GM21528 (cell line): ENCODE results near the gene ADAM15.

Experiments
- ATAC-seq: cut with Tn5 transposase; IDR thresholded peaks from one replicate; pipeline ENCODE4 v1.9.1; 2021; ENCODE audit warnings: mild to moderate bottlenecking, moderate library complexity; ENCODE audit not compliant: unreplicated experiment, low FRiP score

ADAM15 gene

DNA sequence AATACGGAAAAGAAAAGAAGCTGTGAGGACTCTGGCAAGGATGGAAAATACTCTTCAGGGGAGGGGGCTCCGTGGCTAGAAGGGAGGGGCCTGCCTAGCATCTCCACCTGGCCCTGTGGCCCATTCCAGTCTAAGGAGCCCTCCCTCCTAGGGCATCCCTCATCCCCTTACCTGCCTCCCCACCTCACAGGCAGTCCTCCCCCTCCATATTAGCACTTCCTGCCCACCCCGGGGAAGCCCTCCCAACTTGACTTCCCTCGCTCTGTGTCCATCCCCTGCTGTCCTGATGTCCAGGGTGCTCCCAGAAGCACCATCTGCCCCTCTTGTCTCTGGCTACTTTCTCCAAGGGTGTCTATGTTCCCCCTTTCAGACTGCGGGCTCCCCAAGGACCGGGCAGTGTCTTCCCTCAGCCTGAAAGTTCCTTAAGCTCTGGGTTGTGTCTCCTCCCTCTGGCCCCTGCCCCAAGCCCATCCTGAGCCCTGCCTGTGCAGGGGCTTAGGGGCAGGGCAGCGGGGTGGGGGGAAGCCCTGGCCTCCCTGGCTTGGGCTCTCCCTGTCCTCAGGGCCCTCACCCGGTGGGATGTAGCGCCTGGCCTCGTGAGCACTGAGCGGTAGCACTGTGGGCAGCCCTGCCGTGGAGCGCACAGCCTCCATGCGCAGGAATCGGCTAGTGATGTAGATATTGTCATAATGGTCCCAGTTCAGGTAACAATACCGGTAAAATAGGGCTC is 21.4 kb upstream of the ADAM15 start:
- ATAC-seq: no peak

GRCh38 chr1:155030243-155030795 is 20.8 kb upstream of the ADAM15 start:
- ATAC-seq: no peak

GRCh38 chr1:155030899-155031298 is 20.2 kb upstream of the ADAM15 start:
- no peak for ATAC-seq

DNA sequence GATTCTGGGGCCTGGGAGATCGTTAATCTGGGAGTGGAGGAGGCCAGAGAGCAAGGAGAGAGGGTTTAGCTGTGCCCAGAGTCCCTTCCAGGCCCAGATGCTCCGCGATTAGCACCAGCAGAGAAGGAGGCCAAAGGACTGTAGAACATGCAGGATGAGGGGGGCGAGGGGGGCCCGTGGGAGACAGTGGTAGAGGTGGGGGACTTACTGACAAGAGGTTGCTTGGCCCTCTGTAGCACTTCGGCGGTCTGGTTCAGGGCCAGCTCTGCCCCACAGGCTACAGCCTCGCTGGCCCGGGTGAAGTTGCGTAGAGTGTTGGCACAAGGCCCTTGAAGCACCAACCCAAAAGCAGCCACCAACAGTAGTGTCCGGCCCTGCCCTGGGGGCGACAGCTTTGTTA is 18.2 kb upstream of the ADAM15 start:
- no peak for ATAC-seq

DNA sequence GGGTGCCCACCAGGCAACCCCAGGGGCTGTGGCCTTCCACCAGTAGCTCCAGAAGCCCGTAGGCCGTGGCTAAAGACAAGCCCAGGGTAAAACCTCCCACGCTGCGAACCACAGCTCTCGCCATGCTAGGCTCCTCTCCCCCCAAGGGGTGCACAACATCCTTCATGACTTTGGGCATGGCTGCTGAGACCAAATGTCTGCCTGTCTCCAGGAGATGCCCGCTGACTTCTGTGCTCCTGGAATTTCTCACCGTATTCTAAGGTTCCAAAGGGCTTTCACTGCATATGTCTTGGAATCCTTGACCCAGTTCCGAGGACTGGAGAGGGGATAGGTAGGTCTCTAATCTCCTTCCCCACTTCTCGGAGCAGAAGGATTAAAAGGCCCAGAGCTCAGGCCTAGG is 17.6 kb upstream of the ADAM15 start, which contains the start of the genes DCST1 and DCST2:
DCST1 (plus strand) TSS at position 301 of the 400 bp plus-strand sequence. CDS start 213 bp downstream, outside the sequence.
DCST2 (minus strand) TSS at position 258 of the 400 bp plus-strand sequence; CDS start at position 178, 80 bp downstream.
- ATAC-seq: no peak

DNA sequence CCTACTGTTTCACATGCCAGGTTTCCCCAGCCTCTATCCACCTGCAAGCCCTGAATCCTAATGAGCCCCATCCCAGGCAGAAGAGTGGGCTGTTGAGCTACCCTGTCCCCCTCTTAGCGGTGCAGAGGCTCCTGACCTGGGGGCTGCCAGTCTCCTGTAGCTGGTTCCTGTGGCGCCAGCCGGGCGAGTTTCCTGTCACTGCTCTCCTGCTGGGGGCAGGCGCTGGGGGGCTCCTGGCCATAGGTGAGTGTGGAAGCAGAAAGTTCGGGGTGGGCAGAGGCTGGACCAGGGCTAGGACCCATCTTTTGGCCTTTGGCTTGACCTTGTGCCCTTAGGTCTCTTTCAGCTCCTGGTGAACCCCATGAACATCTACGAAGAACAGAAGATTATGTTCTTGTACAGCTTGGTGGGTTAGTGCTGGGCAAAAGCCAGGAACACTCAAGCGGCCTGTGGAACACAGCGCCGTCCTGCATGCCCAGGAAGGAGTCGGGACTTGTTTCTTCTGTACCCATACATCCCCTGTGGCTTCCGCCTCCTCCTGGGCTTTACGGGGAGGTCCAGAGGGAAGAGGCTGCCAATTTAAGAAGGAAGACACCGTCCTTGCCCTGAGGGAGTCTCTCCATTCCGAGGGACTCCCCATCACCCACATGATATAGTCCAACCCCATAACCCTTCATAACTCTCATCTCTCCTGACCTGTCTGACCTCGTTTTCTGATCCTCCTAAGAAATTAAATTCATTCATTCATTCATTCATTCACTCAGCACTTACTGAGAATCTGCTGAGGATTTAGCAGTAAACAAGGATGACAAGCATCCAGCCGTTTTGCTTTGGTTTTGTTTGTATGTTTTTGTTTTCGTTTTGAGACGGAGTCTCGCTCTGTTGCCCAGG is 16.6 kb upstream of the ADAM15 start:
- ATAC-seq: no peak

DNA sequence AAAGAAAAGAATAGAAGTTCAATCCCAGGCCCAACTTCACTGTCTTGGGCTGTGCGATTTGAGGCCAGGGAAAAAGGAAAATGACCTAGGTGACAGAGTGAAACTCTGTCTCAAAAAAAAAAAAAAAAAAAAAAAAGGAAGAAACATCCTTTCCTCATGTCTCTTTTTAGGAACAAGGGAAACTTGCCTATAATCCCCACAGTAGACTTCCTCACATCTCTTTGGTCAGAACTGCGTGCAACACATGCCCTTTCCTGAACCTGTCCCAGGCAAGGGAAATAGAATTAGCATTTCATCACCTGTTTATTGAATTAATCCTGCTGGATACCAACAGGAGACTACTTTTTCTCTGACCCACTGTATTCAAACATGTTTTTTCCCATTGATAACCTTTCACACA is 15.2 kb upstream of the ADAM15 start:
- ATAC-seq: no peak

DNA sequence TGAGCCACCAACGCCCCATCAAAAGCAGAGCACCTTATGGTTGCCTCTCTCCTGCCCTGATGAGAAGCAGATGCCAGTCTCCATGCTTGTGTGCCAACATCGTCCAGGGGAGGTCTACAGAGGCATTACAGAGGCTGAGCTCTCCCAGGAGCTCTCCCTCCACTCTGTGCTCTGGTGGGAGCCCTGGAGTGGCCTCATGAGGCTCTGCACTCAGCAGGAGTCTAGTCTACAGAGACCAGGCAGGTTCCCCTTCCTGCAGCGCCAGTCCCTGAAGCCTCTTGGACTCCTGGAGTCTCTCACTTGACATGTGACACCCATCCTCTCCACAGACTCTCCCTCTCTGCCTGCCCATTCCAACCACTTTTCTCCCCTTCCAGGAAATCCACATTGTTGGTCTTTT is 14.1 kb upstream of the ADAM15 start:
- no peak for ATAC-seq

- no peak for ATAC-seq
These were observed 13.2 kb upstream of the ADAM15 start for GRCh38 chr1:155037851-155038441.

- ATAC-seq: no peak
These were observed 12.4 kb upstream of the ADAM15 start for GRCh38 chr1:155038602-155039307.

DNA sequence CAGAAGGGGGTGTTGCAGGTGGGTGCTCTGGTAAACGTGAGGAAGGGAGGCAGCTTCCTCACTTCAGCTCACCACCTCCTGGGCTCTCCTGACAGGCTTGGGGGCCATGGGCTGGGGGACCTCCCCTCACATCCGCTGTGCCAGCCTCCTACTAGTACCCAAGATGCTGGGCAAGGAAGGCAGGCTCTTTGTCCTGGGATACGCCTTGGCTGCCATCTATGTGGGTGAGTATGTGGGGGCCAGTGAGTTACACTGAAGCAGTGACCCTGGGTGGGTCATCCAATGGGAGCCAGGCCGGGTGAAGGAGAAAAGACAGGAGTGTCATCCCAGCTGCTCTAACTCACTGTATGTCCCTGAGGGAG is 11.8 kb upstream of the ADAM15 start:
- ATAC-seq: no peak

GRCh38 chr1:155040358-155041093 is 10.6 kb upstream of the ADAM15 start:
- no peak for ATAC-seq

DNA sequence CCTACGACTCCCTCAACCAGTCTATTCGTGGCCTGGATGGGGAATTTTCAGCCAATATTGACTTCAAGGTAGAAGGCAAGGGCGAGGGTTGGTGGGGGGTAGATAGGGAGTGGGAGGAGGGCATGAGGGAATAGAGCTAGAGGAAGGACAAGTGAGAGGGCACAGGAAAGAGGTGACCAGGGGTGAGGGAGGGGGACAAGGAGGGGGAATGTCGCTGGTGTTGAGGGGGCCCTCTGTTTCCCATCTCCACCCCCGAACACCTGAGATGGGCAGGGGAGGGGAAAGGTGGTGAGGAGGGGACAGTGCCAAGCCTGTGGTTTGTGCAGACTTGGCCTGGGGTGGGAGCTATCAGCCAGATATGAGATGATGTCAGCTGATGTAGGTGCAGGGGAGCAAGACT is 8.3 kb upstream of the ADAM15 start:
- no peak for ATAC-seq

- no peak for ATAC-seq
These were observed 7.8 kb upstream of the ADAM15 start for GRCh38 chr1:155043301-155043702.

- ATAC-seq: no peak
These were observed 7.3 kb upstream of the ADAM15 start for GRCh38 chr1:155043793-155044192.

- no peak for ATAC-seq
These were observed 6.8 kb upstream of the ADAM15 start for GRCh38 chr1:155044365-155044764.

- ATAC-seq: no peak
These were observed 6.1 kb upstream of the ADAM15 start for GRCh38 chr1:155044812-155045657.

DNA sequence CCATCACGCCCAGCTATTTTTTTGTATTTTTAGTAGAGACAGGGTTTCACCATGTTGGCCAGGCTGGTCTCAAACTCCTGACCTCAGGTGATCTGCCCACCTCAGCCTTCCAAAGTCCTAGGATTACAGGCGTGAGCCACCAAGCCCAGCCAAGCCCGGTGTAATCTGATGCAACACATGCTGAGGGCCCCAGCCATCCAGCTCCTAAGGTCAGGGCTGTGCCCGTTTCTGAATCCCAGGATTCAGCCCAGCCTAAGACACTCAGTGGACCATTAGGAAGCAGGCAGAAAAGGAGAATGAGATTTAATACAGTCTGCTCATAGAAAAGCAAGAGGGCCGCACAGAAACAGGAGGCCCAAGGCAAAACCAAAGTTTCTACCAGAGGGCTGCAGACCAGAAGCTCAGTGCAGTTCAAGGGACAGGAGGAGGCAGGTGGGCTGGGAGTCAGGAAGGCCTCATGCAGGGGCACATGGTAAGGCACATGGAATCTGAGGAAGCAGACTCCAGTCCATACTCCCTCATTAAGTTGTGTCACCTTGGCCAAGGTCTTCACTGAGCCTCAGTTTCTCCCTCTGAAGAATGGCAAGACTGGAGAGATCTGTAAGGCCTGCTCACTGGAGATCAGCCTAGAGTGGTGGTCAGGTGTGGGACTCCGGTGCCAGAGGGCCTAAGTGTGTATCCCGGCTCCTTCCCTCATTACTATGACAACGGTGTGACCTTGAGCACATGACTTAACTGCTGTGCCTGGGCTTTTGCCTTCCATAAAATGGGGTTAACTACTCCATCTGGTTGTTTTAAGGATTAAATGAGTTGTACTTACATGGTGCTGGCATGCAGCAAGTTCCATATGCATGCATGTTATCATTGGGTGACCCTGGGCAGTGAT is 2.4 kb upstream of the ADAM15 start:
- no peak for ATAC-seq
